ENCODE results near the gene LSAMP. TPM values are rescaled to one million over a fixed set of nuclear protein-coding genes. Genes with fewer than 3 reads are reported as not detected.

LSAMP gene
- total RNA-seq, 1 donor from 2014 or later = 24.6 TPM

DNA sequence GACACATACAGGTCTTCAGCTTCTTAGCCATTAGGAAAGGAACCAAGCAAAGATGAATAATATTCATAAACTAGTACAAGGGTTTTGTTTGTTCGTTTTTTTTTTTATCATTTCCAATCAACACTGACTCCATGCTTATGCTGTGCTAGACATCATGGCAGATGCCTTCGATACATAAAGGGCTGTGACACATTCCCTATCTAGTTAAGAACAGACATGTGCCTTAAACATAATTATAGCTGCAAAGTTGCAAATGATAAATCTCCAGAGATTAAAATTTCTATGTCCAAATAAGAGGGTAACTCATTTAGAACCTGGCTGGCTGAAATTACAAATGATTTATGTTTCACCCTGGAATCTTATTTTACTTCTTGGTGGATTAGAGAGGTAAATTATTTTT, 386.4 kb downstream of the LSAMP start:
- Histone ChIP-seq H3K4me3 (no peak overlapping the region), H3K27me3 (no peaks in the 10 kb centered on the region), H3K9me3 (no peaks in the 10 kb centered on the region), H3K4me1 (no peaks in the 10 kb centered on the region), H3K36me3 (no peaks in the 10 kb centered on the region), H3K27ac (no peak overlapping the region)
- TF ChIP-seq, protein P1, sequence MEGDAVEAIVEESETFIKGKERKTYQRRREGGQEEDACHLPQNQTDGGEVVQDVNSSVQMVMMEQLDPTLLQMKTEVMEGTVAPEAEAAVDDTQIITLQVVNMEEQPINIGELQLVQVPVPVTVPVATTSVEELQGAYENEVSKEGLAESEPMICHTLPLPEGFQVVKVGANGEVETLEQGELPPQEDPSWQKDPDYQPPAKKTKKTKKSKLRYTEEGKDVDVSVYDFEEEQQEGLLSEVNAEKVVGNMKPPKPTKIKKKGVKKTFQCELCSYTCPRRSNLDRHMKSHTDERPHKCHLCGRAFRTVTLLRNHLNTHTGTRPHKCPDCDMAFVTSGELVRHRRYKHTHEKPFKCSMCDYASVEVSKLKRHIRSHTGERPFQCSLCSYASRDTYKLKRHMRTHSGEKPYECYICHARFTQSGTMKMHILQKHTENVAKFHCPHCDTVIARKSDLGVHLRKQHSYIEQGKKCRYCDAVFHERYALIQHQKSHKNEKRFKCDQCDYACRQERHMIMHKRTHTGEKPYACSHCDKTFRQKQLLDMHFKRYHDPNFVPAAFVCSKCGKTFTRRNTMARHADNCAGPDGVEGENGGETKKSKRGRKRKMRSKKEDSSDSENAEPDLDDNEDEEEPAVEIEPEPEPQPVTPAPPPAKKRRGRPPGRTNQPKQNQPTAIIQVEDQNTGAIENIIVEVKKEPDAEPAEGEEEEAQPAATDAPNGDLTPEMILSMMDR (IDR thresholded peaks at IDR 0.05) = no peak
- intact Hi-C loops (cut with DNase I) = no loop called here
- ATAC-seq (no peak), DNase-seq (no peak)

DNA sequence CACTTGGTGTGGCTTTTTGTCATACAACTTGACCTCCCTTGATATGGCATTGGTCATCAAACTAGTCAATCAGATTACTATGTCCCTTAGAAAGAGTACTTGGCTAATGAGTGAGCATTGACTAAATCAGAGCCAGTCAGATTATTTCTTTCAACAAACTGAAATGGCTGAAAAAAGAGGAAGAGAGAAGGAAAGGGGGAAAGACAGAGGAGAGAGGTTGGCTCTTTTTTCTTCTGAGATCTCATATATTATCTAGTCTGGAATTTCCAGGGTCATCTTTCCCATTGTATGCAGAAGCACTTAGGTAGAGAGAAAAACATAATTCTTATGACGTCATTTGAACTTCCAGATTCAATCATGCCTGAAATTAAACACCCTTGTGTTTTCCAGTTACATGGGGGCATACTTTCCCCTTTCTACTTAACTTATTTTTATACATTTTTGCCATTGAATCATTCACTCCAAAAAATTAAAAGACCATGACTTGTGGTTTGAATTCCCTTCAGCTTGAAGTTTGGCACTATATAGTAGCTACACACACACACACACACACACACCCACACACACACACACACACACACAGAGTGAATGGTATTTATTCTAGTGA, 387.8 kb downstream of the LSAMP start:
- no peak for DNase-seq
- Histone ChIP-seq H3K27ac (no peak overlapping the region), H3K4me3 (no peak overlapping the region), H3K36me3 (no peaks in the 10 kb centered on the region), H3K4me1 (no peaks in the 10 kb centered on the region), H3K9me3 (no peaks in the 10 kb centered on the region), H3K27me3 (no peaks in the 10 kb centered on the region)
- intact Hi-C loops (cut with DNase I) = no loop called here
- TF ChIP-seq, protein P1 (IDR thresholded peaks at IDR 0.05) = no peak
- ATAC-seq = no peak

DNA sequence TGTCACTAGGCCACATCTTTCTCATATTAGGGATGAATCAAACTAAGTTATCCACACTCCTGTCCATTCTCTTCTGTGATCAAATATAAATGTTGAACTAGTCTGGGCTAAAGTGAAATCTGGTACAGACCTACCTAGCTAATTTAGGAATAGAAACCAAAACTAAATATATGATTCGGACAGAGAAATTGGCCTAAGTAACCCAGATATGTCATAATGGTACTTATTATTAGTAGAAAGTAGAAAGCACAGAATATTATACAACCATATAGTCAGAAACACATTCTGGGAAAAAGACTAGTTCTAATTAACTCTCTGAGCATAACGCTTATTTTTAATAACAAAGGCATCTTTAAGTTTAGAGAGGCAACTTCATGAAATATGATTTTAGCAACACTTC, 389.0 kb downstream of the LSAMP start:
- intact Hi-C loops (cut with DNase I) = no loop called here
- no peaks in the 10 kb centered on the region for H3K4me1 ChIP-seq
- DNase-seq = no peak
- H3K36me3 ChIP-seq = no peaks in the 10 kb centered on the region
- no peaks in the 10 kb centered on the region for H3K27me3 ChIP-seq
- H3K27ac ChIP-seq = no peak overlapping the region
- TF ChIP-seq, protein P1 (IDR thresholded peaks at IDR 0.05) = no peak
- H3K4me3 ChIP-seq = no peak overlapping the region
- no peak for ATAC-seq
- no peaks in the 10 kb centered on the region for H3K9me3 ChIP-seq

DNA sequence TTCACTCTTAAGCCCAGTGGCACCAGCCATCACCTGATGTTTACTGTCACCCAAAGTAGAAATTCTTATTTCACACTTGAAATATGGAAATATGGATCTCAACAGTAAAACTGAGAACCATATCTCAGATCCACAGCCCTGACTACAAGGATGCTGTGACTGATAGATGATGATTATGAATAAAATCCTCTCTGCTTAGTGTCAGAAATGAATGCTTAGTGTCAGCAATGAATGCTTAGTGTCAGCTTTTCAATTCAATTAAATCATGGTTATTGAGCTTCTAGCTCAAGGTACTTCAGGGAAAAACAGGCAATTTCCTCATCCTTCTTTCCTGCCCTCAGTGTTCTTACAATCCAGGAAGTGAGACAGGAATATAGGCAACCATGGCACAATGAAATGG, 392.3 kb downstream of the LSAMP start:
- ATAC-seq (no peak), DNase-seq (no peak)
- no peaks in the 10 kb centered on the region for H3K36me3 ChIP-seq
- TF ChIP-seq, protein P1 (IDR thresholded peaks at IDR 0.05) = no peak
- H3K27me3 ChIP-seq = no peaks in the 10 kb centered on the region
- intact Hi-C loops (cut with DNase I) = no loop called here
- no peaks in the 10 kb centered on the region for H3K4me1 ChIP-seq
- H3K4me3 ChIP-seq = no peak overlapping the region
- no peak overlapping the region for H3K27ac ChIP-seq
- no peaks in the 10 kb centered on the region for H3K9me3 ChIP-seq

DNA sequence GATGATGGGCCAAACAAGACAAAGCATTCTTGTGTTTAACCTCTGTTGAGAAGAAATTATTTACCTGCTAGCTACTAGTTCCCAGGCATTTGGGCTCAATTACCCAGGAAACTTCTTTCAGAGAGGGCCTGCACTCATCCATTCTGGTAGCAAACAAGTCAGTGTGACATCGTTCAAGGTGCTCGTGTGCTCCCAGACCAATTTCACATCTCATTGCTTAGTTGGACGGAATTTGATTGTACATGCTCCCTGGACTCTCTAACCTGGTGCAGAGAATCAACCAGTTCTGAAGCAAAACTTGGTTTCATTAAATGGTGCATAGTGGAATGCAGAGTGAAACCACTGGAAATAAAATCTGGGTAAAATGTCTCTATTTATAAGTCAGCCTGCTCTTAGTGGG, 392.7 kb downstream of the LSAMP start:
- Histone ChIP-seq H3K27ac (no peak overlapping the region), H3K36me3 (no peaks in the 10 kb centered on the region), H3K4me3 (no peak overlapping the region), H3K4me1 (no peaks in the 10 kb centered on the region), H3K9me3 (no peaks in the 10 kb centered on the region), H3K27me3 (no peaks in the 10 kb centered on the region)
- ATAC-seq (no peak), DNase-seq (no peak)
- intact Hi-C loops (cut with DNase I) = no loop called here
- TF ChIP-seq, protein P1 (IDR thresholded peaks at IDR 0.05) = no peak

DNA sequence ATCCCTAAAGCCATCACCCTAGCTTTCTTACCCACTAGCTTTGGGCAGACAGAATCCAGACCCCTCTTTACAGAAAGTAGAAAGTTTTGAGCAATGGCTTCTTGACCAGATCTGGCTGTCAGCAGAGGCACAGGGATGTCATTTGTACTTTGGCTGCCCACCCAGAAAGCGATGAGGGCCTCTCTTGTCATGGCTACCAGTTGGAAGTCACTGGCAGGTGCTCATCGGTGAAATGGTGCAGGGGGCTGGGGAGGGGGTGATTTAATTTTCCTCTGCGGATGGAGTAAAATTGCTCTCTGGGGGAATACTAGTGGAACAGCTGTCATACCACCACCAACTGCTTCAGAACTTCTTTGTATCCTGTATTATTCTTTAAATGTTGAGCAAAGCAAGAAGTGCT, 393.7 kb downstream of the LSAMP start:
- Histone ChIP-seq H3K27me3 (no peaks in the 10 kb centered on the region), H3K4me1 (no peaks in the 10 kb centered on the region), H3K27ac (no peak overlapping the region), H3K4me3 (no peak overlapping the region), H3K36me3 (no peaks in the 10 kb centered on the region), H3K9me3 (no peaks in the 10 kb centered on the region)
- DNase-seq (no peak), ATAC-seq (no peak)
- TF ChIP-seq, protein P1 (IDR thresholded peaks at IDR 0.05) = no peak
- intact Hi-C loops (cut with DNase I) = no loop called here

All from upper lobe of right lung (tissue), 1 donor.